PC-9 (cell line): Measurements from ENCODE around the gene DMGDH. TPM values are rescaled to one million over a fixed set of nuclear protein-coding genes. Genes with fewer than 3 reads are reported as not detected.

Experiments used
- BruUV-seq: library from RNA; stranded (reverse); fragments of 400-500 nt; replicated peaks from 2 replicates; lab custom pipeline; 2021; lab: Mats Ljungman, UMichigan
- CTCF ChIA-PET: fragments of 300-600 bp; sonication (Branson Sonifier 250); formaldehyde crosslinking; loops from one replicate; lab custom pipeline; 2022; ENCODE audit warnings: antibody characterized with exemption; lab: Charles Lee
- POLR2A ChIA-PET: fragments of 300-600 bp; sonication (Branson Sonifier 250); formaldehyde crosslinking; loops from one replicate; lab custom pipeline; 2022; ENCODE audit warnings: antibody characterized with exemption; ENCODE audit not compliant: unreplicated experiment; lab: Charles Lee
- DNase-seq, 2 experiments: peaks; one replicate each; pipeline versions ENCODE4 v3.0.0 to v3.0.0-alpha.2; 2015 to 2022; ENCODE audit warnings: mixed read lengths in 1 of 2
- H2AFZ ChIP-seq: fragments of 200-600 bp; sonication (generic); 2 replicates; pipeline ENCODE4 v1.8.1; 2017; ENCODE audit warnings: antibody characterized with exemption
- H3F3A ChIP-seq: fragments of 200-600 bp; sonication (generic); 2 replicates; pipeline ENCODE4 v1.8.1; 2017; ENCODE audit warnings: antibody characterized with exemption, mild to moderate bottlenecking, low read depth; ENCODE audit not compliant: insufficient read depth
- H3K27ac ChIP-seq: fragments of 200-600 bp; sonication (generic); 2 replicates; pipeline ENCODE4 v1.6.1; 2016; ENCODE audit warnings: mixed run types
- H3K27me3 ChIP-seq: fragments of 200-600 bp; sonication (generic); 2 replicates; pipeline ENCODE4 v1.6.1; 2016; ENCODE audit warnings: low read depth, mixed run types; ENCODE audit not compliant: insufficient read depth
- H3K36me3 ChIP-seq: fragments of 200-600 bp; sonication (generic); 2 replicates; pipeline ENCODE4 v1.6.1; 2016; ENCODE audit warnings: low read depth, mixed run types
- H3K4me1 ChIP-seq: fragments of 200-600 bp; sonication (generic); replicated peaks from 2 replicates; pipeline ENCODE4 v1.6.1; 2016; ENCODE audit warnings: mixed run types; ENCODE audit not compliant: insufficient read depth
- H3K4me2 ChIP-seq: fragments of 200-600 bp; sonication (generic); 2 replicates; pipeline ENCODE4 v1.6.1; 2017; ENCODE audit warnings: mixed run types
- H3K4me3 ChIP-seq: fragments of 200-600 bp; sonication (generic); 2 replicates; pipeline ENCODE4 v1.6.1; 2016; ENCODE audit warnings: mixed run types
- H3K79me2 ChIP-seq: fragments of 200-600 bp; sonication (generic); 2 replicates; pipeline ENCODE4 v1.6.1; 2017; ENCODE audit warnings: low read depth, mixed run types
- H3K9me2 ChIP-seq: fragments of 200-600 bp; sonication (generic); 2 replicates; pipeline ENCODE4 v1.8.1; 2017; ENCODE audit warnings: mild to moderate bottlenecking; ENCODE audit not compliant: insufficient read depth
- H3K9me3 ChIP-seq: fragments of 200-600 bp; sonication (generic); 2 replicates; pipeline ENCODE4 v1.8.1; 2016; ENCODE audit warnings: low read depth; ENCODE audit not compliant: insufficient read depth
- H4K20me1 ChIP-seq: fragments of 200-600 bp; sonication (generic); 2 replicates; pipeline ENCODE4 v1.8.1; 2017; ENCODE audit not compliant: insufficient read depth
- CTCF ChIP-seq: fragments of 200-600 bp; sonication (generic); conservative IDR thresholded peaks from 2 replicates; pipeline ENCODE4 v1.6.1; 2017; ENCODE audit warnings: mixed run types, antibody characterized with exemption, mild to moderate bottlenecking, moderate library complexity
- EZH2 ChIP-seq: fragments of 200-600 bp; sonication (generic); IDR thresholded peaks from 2 replicates; pipeline ENCODE4 v1.8.0; 2017; ENCODE audit warnings: antibody characterized with exemption, low read depth
- intact Hi-C: fragments of 100-400 bp; cut with micrococcal nuclease; formaldehyde crosslinking; loops from one replicate; pipeline ENCODE4 v1.10.0; 2022; ENCODE audit not compliant: unreplicated experiment
- total RNA-seq: library from RNA; stranded (reverse); gene quantifications from 2 replicates; pipeline ENCODE4 v1.2.3, GENCODE V29; 2021

The DMGDH gene
- total RNA-seq, 1 experiment from 2014 or later = 8.1 TPM

- H3K4me2 ChIP-seq = no peak overlapping the region
- TF ChIP-seq EZH2 (no peak), CTCF (no peak)
- H3K9me2 ChIP-seq = no peaks in the 10 kb centered on the region
- H4K20me1 ChIP-seq = no peaks in the 10 kb centered on the region
- H3K27ac ChIP-seq = no peak overlapping the region
- H3F3A ChIP-seq = no peaks in the 10 kb centered on the region
- H3K27me3 ChIP-seq = no peaks in the 10 kb centered on the region
- ChIA-PET POLR2A (no interaction called here), CTCF (no interaction called here)
- no peak overlapping the region for H3K4me3 ChIP-seq
- no peaks in the 10 kb centered on the region for H3K4me1 ChIP-seq
- intact Hi-C loops = no loop called here
- H3K36me3 ChIP-seq = no peaks in the 10 kb centered on the region
- H2AFZ ChIP-seq = no peak overlapping the region
- no TSS peak for BruUV-seq
- no peaks in the 10 kb centered on the region for H3K9me3 ChIP-seq
- no peaks in the 10 kb centered on the region for H3K79me2 ChIP-seq
- DNase-seq = no peak
These were observed 12.6 kb downstream of the DMGDH start for GRCh38 chr5:79056847-79057246.

- no peaks in the 10 kb centered on the region for H3K79me2 ChIP-seq
- DNase-seq = no peak
- POLR2A ChIA-PET = no interaction called here
- H3K9me2 ChIP-seq = no peaks in the 10 kb centered on the region
- H3K27me3 ChIP-seq = no peaks in the 10 kb centered on the region
- no peaks in the 10 kb centered on the region for H3K36me3 ChIP-seq
- H3K4me3 ChIP-seq = no peak overlapping the region
- CTCF ChIA-PET = no interaction called here
- H2AFZ ChIP-seq = no peak overlapping the region
- no peak overlapping the region for H3K27ac ChIP-seq
- no peaks in the 10 kb centered on the region for H4K20me1 ChIP-seq
- intact Hi-C loops = no loop called here
- no TSS peak for BruUV-seq
- peaks cover 4% of the 10 kb centered on the region; the same call in 1 of the 2 replicates for H3K9me3 ChIP-seq
- no peak overlapping the region for H3K4me2 ChIP-seq
- no peaks in the 10 kb centered on the region for H3K4me1 ChIP-seq
- no peaks in the 10 kb centered on the region for H3F3A ChIP-seq
- TF ChIP-seq CTCF (no peak), EZH2 (no peak)
These were observed 14.5 kb downstream of the DMGDH start for GRCh38 chr5:79055017-79055416.

- intact Hi-C loops = no loop called here
- TF ChIP-seq EZH2 (no peak), CTCF (no peak)
- H3K79me2 ChIP-seq = no peaks in the 10 kb centered on the region
- H3K4me1 ChIP-seq = no peaks in the 10 kb centered on the region
- BruUV-seq = no TSS peak
- POLR2A ChIA-PET = no interaction called here
- H2AFZ ChIP-seq = no peak overlapping the region
- no peak overlapping the region for H3K27ac ChIP-seq
- H3F3A ChIP-seq = no peaks in the 10 kb centered on the region
- no peaks in the 10 kb centered on the region for H3K9me2 ChIP-seq
- no peaks in the 10 kb centered on the region for H3K36me3 ChIP-seq
- CTCF ChIA-PET = no interaction called here
- no peaks in the 10 kb centered on the region for H4K20me1 ChIP-seq
- DNase-seq = no peak
- no peaks in the 10 kb centered on the region for H3K27me3 ChIP-seq
- H3K4me2 ChIP-seq = no peak overlapping the region
- no peak overlapping the region for H3K4me3 ChIP-seq
- peaks cover 4% of the 10 kb centered on the region; the same call in 1 of the 2 replicates for H3K9me3 ChIP-seq
These were observed 16.2 kb downstream of the DMGDH start for GRCh38 chr5:79053321-79053720.
